ENCODE measurements around the gene RRAGB.
"Not testable (repeated sequence)": the region's sequence is repeated elsewhere in the genome, so short reads cannot be mapped to it uniquely, and the experiment has no call there.

The RRAGB gene

GRCh38 chrX:55774419-55774818 lies 56.9 kb downstream of the RRAGB start:
- DNase-seq (ENCODE audit: low read depth in 2 of 2), result not testable (repeated sequence)

DNA sequence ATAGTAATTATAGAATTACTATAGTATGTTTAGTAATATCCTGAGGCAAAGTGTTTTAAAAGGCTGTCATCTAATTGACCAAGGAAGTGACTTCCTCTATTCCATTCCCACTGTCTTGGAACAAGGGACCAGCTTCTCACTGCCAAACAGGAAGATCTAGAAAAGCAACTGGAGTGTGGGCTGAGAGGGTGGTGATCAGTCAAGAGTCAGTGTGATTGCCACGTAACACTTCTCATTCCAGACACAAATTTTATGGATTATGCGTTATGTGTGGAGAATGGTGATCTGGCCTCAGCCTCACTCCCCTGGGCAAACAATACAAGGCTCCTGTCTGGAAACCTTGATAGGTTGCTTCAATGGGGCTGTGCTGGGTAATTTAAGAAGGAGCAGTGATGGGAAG lies 60.0 kb downstream of the RRAGB start:
- no peak for DNase-seq (ENCODE audit: low read depth in 2 of 2)

DNA sequence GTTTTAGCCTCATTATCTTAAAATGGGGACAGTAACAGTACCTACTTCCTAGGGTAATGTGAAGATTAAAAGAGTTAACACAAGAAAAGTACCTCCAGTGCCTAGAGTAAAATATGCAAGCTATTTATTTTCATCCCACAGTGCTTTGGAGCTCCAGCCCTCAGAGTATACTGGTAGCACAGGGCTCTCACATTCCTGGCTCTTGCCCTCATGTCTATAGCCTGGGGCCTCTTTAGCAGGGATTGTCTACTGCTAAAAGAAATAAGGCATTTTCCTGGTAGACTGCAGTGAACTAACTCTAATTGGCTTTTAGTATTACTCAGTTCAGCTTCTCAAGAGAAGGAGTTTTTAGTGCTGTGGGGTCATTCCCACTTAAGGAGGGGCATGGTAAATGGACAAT lies 60.8 kb downstream of the RRAGB start:
- no peak for DNase-seq (ENCODE audit: low read depth in 2 of 2)

DNA sequence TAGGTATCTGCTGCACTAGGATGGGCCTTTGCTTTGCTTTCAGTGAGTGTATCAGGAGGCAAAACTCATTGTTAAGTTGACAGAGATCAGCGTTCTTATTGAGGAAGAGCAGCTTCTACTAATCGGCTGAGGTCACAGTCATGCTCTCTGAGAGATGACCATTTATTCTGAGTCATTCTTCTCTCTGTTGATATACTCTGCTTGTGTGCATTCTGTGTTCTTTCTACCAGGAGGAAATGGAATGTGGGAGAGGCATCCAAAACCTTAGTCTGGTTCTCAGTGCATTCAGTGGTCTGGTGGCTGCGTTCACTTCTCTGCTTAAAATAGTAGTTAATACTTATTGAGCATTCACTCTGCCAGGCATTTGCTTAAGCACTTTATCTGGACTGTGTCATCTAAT lies 66.2 kb downstream of the RRAGB start:
- DNase-seq (ENCODE audit: low read depth in 2 of 2), result no peak

DNA sequence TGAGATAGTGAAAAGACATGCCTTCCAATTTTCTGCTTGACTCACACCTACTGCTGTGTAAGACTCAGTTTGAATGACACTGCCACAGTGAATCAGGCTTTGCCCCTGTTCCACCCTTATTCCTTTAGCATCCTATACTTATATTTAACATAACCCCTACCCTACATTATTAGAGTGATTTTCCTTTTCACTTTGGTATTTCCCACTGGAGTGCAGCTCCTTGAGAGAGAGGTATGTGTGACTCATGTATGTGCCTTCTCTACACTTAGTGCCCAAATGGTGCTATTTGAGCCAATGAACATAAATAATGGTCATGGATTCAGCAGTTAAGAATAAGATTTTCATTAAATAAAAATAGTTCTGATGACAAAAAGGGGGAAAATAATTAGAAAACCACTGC lies 69.5 kb downstream of the RRAGB start:
- DNase-seq (ENCODE audit: low read depth in 2 of 2), result no peak

- DNase-seq (ENCODE audit: low read depth in 2 of 2), result no peak
Observed at GRCh38 chrX:55787727-55788126, 70.2 kb downstream of the RRAGB start.

DNA sequence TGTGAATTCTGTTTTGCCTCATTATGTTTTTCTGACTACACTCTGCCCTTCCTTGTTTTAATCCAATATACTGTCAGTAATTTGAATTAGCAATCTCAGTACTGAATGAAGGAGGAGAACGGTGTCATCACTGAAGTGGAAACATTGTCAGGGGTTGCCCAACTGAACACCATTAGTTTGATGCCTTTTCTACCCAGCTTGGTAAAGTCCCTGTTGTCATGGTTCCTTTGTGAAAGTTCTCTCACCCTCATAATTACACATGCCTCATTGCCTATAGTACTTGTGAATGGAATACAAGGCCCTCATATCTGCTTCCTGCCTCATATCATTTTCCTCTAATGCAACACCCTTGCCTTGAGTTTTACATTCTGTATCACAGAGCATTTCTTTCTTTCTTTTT lies 76.9 kb downstream of the RRAGB start:
- DNase-seq (ENCODE audit: low read depth in 2 of 2), result no peak

- DNase-seq (ENCODE audit: low read depth in 2 of 2), result no peak
Observed at GRCh38 chrX:55796496-55796895, 78.9 kb downstream of the RRAGB start.

GRCh38 chrX:55801811-55802210 lies 84.3 kb downstream of the RRAGB start:
- DNase-seq (ENCODE audit: low read depth in 2 of 2), result no peak

Measured in stimulated activated CD8-positive, alpha-beta memory T cell treated with anti-CD3 and anti-CD28 coated beads, Interleukin-2, amount 100 ng/mL, for 48 hours (primary cell).